ENCODE measurements around the gene ZNF76. TPM values are rescaled to one million over a fixed set of nuclear protein-coding genes. Genes with fewer than 3 reads are reported as not detected.

ZNF76 gene
- total RNA-seq, 4 donors from 2014 or later, result 19.6 to 52.5 (median 27.5) TPM

DNA sequence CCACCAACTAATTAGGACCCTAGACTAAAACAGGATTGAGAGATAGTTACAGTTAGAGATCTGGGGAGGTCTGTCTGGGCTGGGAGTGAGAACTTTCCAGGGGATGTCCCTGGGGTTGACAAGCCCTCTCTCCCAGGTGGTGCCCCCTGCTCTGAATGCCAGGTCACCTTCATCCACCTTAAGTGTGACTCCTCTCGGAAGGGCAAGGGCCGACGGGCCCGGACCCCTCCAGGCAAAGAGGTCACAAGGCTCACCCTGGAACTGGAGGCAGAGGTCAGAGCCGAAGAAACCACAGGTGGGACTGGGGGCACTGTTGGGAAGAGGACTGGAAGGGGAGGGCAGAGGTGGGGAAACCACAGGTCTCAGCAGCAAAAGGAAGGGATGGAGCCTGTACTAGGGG is 17.0 kb upstream of the ZNF76 start:
- H3K4me1 ChIP-seq, result no peaks in the 10 kb centered on the region
- TF ChIP-seq, protein P1, sequence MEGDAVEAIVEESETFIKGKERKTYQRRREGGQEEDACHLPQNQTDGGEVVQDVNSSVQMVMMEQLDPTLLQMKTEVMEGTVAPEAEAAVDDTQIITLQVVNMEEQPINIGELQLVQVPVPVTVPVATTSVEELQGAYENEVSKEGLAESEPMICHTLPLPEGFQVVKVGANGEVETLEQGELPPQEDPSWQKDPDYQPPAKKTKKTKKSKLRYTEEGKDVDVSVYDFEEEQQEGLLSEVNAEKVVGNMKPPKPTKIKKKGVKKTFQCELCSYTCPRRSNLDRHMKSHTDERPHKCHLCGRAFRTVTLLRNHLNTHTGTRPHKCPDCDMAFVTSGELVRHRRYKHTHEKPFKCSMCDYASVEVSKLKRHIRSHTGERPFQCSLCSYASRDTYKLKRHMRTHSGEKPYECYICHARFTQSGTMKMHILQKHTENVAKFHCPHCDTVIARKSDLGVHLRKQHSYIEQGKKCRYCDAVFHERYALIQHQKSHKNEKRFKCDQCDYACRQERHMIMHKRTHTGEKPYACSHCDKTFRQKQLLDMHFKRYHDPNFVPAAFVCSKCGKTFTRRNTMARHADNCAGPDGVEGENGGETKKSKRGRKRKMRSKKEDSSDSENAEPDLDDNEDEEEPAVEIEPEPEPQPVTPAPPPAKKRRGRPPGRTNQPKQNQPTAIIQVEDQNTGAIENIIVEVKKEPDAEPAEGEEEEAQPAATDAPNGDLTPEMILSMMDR (IDR thresholded peaks at IDR 0.05), result no peak
- TF ChIP-seq EP300 (IDR thresholded peaks at IDR 0.05) (no peak), POLR2A (IDR thresholded peaks at IDR 0.05) (no peak), POLR2AphosphoS5 (IDR thresholded peaks at IDR 0.05) (no peak)
- no peak overlapping the region for H3K4me3 ChIP-seq
- H3K27me3 ChIP-seq, result no peaks in the 10 kb centered on the region
- 97% methylated on average over 5 of the region's 5 CpGs for WGBS
- H3K36me3 ChIP-seq, result peaks cover 16% of the 10 kb centered on the region
- no peak overlapping the region for H3K27ac ChIP-seq
- no peak for DNase-seq (ENCODE audit: low spot score in 2 of 2)
- H3K9me3 ChIP-seq, result no peaks in the 10 kb centered on the region

DNA sequence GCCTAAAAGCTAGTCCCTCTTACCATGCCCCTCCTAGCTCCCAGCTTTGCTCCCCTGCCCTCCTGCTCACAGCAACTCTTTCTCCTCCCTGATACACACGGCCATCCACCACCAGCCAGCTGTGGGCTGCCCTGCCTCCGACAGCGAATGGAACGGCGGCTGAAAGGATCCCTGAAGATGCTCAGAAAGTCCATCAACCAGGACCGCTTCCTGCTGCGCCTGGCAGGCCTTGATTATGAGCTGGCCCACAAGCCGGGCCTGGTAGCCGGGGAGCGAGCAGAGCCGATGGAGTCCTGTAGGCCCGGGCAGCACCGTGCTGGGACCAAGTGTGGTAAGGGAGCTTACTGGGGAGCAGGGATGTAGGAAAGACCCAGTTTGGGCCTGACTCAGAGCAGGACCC is 16.6 kb upstream of the ZNF76 start:
- no peak overlapping the region for H3K27ac ChIP-seq
- TF ChIP-seq POLR2A (IDR thresholded peaks at IDR 0.05) (no peak), POLR2AphosphoS5 (IDR thresholded peaks at IDR 0.05) (no peak), EP300 (IDR thresholded peaks at IDR 0.05) (no peak)
- TF ChIP-seq, protein P1 (IDR thresholded peaks at IDR 0.05), result no peak
- H3K4me3 ChIP-seq, result no peak overlapping the region
- H3K36me3 ChIP-seq, result peaks cover 16% of the 10 kb centered on the region
- DNase-seq (ENCODE audit: low spot score in 2 of 2), result no peak
- no peaks in the 10 kb centered on the region for H3K27me3 ChIP-seq
- H3K9me3 ChIP-seq, result no peaks in the 10 kb centered on the region
- H3K4me1 ChIP-seq, result no peaks in the 10 kb centered on the region
- WGBS, result 95% methylated on average over 13 of the region's 13 CpGs

DNA sequence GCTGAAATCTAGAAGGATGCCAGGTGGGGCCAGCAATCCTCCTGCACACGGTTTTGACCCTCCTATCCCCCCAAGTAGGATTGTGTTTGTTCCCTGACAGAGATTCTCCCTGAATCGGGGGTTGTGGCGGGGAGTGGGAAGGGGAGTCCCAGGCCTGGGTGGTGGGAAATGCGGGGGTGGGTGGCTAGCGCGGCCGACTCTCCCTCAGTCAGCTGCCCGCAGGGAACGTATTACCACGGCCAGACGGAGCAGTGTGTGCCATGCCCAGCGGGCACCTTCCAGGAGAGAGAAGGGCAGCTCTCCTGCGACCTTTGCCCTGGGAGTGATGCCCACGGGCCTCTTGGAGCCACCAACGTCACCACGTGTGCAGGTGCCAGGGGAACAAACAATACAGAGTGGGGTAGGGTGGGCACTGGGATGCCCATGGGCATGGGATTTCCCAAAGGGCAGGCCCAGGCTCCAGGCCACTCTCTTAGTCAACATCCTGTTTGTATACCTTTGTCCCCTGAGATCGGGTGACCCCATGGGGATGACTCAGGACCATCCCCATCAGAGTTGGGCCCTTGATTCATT is 16.1 kb upstream of the ZNF76 start:
- WGBS, result 94% methylated on average over 10 of the region's 17 CpGs
- no peak overlapping the region for H3K27ac ChIP-seq
- H3K4me3 ChIP-seq, result no peak overlapping the region
- TF ChIP-seq, protein P1 (IDR thresholded peaks at IDR 0.05), result no peak
- TF ChIP-seq POLR2AphosphoS5 (IDR thresholded peaks at IDR 0.05) (no peak), EP300 (IDR thresholded peaks at IDR 0.05) (no peak), POLR2A (IDR thresholded peaks at IDR 0.05) (no peak)
- no peak for DNase-seq (ENCODE audit: low spot score in 2 of 2)
- H3K4me1 ChIP-seq, result no peaks in the 10 kb centered on the region
- H3K9me3 ChIP-seq, result no peaks in the 10 kb centered on the region
- H3K27me3 ChIP-seq, result no peaks in the 10 kb centered on the region
- peaks cover 16% of the 10 kb centered on the region for H3K36me3 ChIP-seq

DNA sequence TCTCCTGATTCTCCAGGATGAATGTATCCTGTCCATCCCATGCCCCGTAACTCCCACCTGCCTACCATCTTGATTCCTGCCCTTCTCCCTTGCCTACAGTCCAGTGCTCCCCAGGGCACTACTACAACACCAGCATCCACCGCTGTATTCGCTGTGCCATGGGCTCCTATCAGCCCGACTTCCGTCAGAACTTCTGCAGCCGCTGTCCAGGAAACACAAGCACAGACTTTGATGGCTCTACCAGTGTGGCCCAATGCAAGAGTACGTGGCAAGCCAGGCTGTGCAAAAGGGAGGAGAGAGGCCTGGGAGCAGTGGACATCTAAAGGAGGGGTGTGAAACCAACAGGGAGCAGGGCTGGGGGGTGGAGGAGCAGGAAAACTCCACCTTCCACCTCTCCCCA is 15.0 kb upstream of the ZNF76 start:
- H3K27me3 ChIP-seq, result no peaks in the 10 kb centered on the region
- no peak for DNase-seq (ENCODE audit: low spot score in 2 of 2)
- H3K36me3 ChIP-seq, result peaks cover 16% of the 10 kb centered on the region
- no peak for TF ChIP-seq POLR2AphosphoS5 (IDR thresholded peaks at IDR 0.05)
- TF ChIP-seq, protein P1 (IDR thresholded peaks at IDR 0.05), result no peak
- no peaks in the 10 kb centered on the region for H3K4me1 ChIP-seq
- H3K27ac ChIP-seq, result no peak overlapping the region
- no peaks in the 10 kb centered on the region for H3K9me3 ChIP-seq
- 97% methylated on average over 7 of the region's 7 CpGs for WGBS
- H3K4me3 ChIP-seq, result no peak overlapping the region

DNA sequence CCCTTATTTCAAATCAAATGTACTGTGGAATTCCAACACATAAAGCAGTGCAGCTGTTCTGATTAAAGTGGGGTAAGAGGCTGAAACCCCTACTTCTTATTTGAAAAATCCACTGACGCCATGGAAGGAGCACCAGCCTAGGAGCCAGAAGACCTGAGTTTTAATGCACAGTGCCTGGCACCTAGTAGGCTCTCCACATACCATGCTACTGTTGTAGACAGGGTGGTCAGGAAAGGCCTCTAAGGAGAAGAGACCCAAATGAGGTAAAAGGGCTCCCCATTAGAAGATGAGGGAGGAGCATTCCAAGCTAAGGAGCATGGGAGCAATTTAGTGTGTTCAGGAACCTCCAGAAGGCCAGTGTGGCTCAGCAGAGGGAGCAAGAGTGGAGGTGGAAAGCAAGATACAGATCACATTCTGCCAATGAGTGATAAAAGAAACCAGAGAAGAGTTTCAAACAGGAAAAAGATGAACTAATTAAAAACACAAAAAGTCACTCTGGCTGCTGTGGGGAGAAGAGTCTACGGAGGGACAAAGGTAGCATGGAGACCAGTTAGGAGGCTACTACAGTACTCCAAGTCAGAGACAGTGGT is 11.8 kb upstream of the ZNF76 start:
- no peak for DNase-seq (ENCODE audit: low spot score in 2 of 2)
- TF ChIP-seq EP300 (IDR thresholded peaks at IDR 0.05) (no peak), POLR2A (IDR thresholded peaks at IDR 0.05) (no peak), POLR2AphosphoS5 (IDR thresholded peaks at IDR 0.05) (no peak)
- TF ChIP-seq, protein P1 (IDR thresholded peaks at IDR 0.05), result no peak
- 85% methylated on average over 2 of the region's 2 CpGs for WGBS
- Histone ChIP-seq H3K9me3 (no peaks in the 10 kb centered on the region), H3K4me1 (no peaks in the 10 kb centered on the region), H3K27ac (no peak overlapping the region), H3K27me3 (no peaks in the 10 kb centered on the region), H3K4me3 (no peak overlapping the region), H3K36me3 (peaks cover 16% of the 10 kb centered on the region)

Measured in suprapubic skin (tissue), 4 donors.